H9 (cell line): ENCODE results near the gene IRX4. TPM values are rescaled to one million over a fixed set of nuclear protein-coding genes. Genes with fewer than 3 reads are reported as not detected.

ENCODE experiments used
- DNase-seq: peaks from one replicate; pipeline ENCODE4 v3.0.0-alpha.2; 2017
- H2AFZ ChIP-seq: one replicate; pipeline ENCODE4 v1.6.1; 2013; ENCODE audit warnings: mild to moderate bottlenecking, low read length, control low read depth, moderate library complexity
- H2AK5ac ChIP-seq: 2 replicates; pipeline ENCODE4 v1.6.1; 2013; ENCODE audit warnings: low read length, control low read depth, mixed read lengths; ENCODE audit not compliant: insufficient read length
- H2BK120ac ChIP-seq: one replicate; pipeline ENCODE4 v1.6.1; 2013; ENCODE audit warnings: low read depth, mild to moderate bottlenecking, low read length, control low read depth, inconsistent platforms; ENCODE audit not compliant: poor library complexity, severe bottlenecking
- H2BK12ac ChIP-seq: 2 replicates; pipeline ENCODE4 v1.6.1; 2013; ENCODE audit warnings: low read length, control low read depth, mixed read lengths, low read depth; ENCODE audit not compliant: insufficient read length
- H2BK15ac ChIP-seq: 2 replicates; pipeline ENCODE4 v1.6.1; 2013; ENCODE audit warnings: low read depth, low read length, control low read depth
- H2BK20ac ChIP-seq: one replicate; pipeline ENCODE4 v1.6.1; 2013; ENCODE audit warnings: low read depth, mild to moderate bottlenecking, low read length, control low read depth, inconsistent platforms; ENCODE audit not compliant: poor library complexity, severe bottlenecking
- H2BK5ac ChIP-seq: 2 replicates; pipeline ENCODE4 v1.6.1; 2013; ENCODE audit warnings: low read length, control low read depth, mixed read lengths; ENCODE audit not compliant: insufficient read length
- H3K14ac ChIP-seq: 2 replicates; pipeline ENCODE4 v1.6.1; 2013; ENCODE audit warnings: low read length, control low read depth; ENCODE audit not compliant: insufficient read depth
- H3K18ac ChIP-seq: 2 replicates; pipeline ENCODE4 v1.6.1; 2013; ENCODE audit warnings: low read depth, mild to moderate bottlenecking, mixed read lengths, low read length, control low read depth; ENCODE audit not compliant: insufficient read length
- H3K23ac ChIP-seq: 2 replicates; pipeline ENCODE4 v1.6.1; 2013; ENCODE audit warnings: low read length, control low read depth, mixed read lengths, low read depth; ENCODE audit not compliant: insufficient read length
- H3K23me2 ChIP-seq: 2 replicates; pipeline ENCODE4 v1.6.1; 2013; ENCODE audit warnings: low read depth, mild to moderate bottlenecking, mixed read lengths, low read length, control low read depth; ENCODE audit not compliant: insufficient read length, poor library complexity, severe bottlenecking
- H3K27ac ChIP-seq: 2 replicates; pipeline ENCODE4 v1.5.1; 2013; ENCODE audit warnings: low read length, control low read depth, mixed read lengths, low read depth; ENCODE audit not compliant: insufficient read length
- H3K27me3 ChIP-seq: 2 replicates; pipeline ENCODE4 v1.6.1; 2013; ENCODE audit warnings: low read length, control low read depth, inconsistent platforms; ENCODE audit not compliant: insufficient read depth
- H3K4ac ChIP-seq: 2 replicates; pipeline ENCODE4 v1.6.1; 2013; ENCODE audit warnings: low read depth, mild to moderate bottlenecking, control low read depth, inconsistent platforms, low read length, moderate library complexity
- H3K4me1 ChIP-seq: 2 replicates; pipeline ENCODE4 v1.6.1; 2013; ENCODE audit warnings: low read length, control low read depth, inconsistent platforms; ENCODE audit not compliant: insufficient read depth
- H3K4me2 ChIP-seq: 2 replicates; pipeline ENCODE4 v1.6.1; 2013; ENCODE audit warnings: low read length, control low read depth, mixed read lengths; ENCODE audit not compliant: insufficient read length, insufficient read depth
- H3K56ac ChIP-seq: 2 replicates; pipeline ENCODE4 v1.6.1; 2013; ENCODE audit warnings: low read depth, mild to moderate bottlenecking, mixed read lengths, low read length, control low read depth; ENCODE audit not compliant: insufficient read length
- H3K79me1 ChIP-seq: 2 replicates; pipeline ENCODE4 v1.6.1; 2013; ENCODE audit warnings: low read depth, mild to moderate bottlenecking, moderate library complexity, low read length, control low read depth, inconsistent platforms; ENCODE audit not compliant: insufficient read depth, poor library complexity, severe bottlenecking
- H3K79me2 ChIP-seq: 2 replicates; pipeline ENCODE4 v1.6.1; 2013; ENCODE audit warnings: low read length, control low read depth, inconsistent platforms; ENCODE audit not compliant: insufficient read depth
- H3K9ac ChIP-seq: 2 replicates; pipeline ENCODE4 v1.6.1; 2013; ENCODE audit warnings: low read length, control low read depth, mixed read lengths; ENCODE audit not compliant: insufficient read length; ENCODE audit errors: extremely low read depth
- H3K9me3 ChIP-seq: one replicate; pipeline ENCODE4 v1.6.1; 2013; ENCODE audit warnings: low read depth, low read length, inconsistent platforms; ENCODE audit not compliant: control insufficient read depth
- H3T11ph ChIP-seq: one replicate; pipeline ENCODE4 v1.6.1; 2013; ENCODE audit warnings: mild to moderate bottlenecking, low read length, control low read depth, inconsistent platforms
- H4K20me1 ChIP-seq: one replicate; pipeline ENCODE4 v1.6.1; 2013; ENCODE audit not compliant: control insufficient read depth, insufficient read length, insufficient read depth
- H4K5ac ChIP-seq: 2 replicates; pipeline ENCODE4 v1.6.1; 2013; ENCODE audit warnings: low read depth, mild to moderate bottlenecking, mixed read lengths, low read length, control low read depth; ENCODE audit not compliant: insufficient read length
- H4K8ac ChIP-seq: replicated peaks from 2 replicates; pipeline ENCODE4 v1.6.1; 2013; ENCODE audit warnings: low read length, control low read depth, mixed read lengths, low read depth; ENCODE audit not compliant: insufficient read length
- H4K91ac ChIP-seq: 2 replicates; pipeline ENCODE4 v1.6.1; 2013; ENCODE audit warnings: low read depth, mild to moderate bottlenecking, moderate library complexity, mixed read lengths, low read length, control low read depth; ENCODE audit not compliant: insufficient read length
- H3K27ac Mint-ChIP-seq, 3 experiments: 2 replicates in 2 of 3; 3 replicates in 1 of 3; pipeline ENCODE4 v1.8.0; 2020 to 2021; ENCODE audit warnings: mixed read lengths in 3 of 3, mild to moderate bottlenecking in 1 of 3, moderate library complexity in 1 of 3
- H3K27me3 Mint-ChIP-seq: 2 replicates; pipeline ENCODE4 v1.8.0; 2021; ENCODE audit warnings: low read depth, mild to moderate bottlenecking, moderate library complexity, mixed read lengths
- H3K36me3 Mint-ChIP-seq, 3 experiments: 2 replicates in 2 of 3; 3 replicates in 1 of 3; pipeline ENCODE4 v1.8.0; 2020 to 2021; ENCODE audit warnings: low read depth in 3 of 3, mixed read lengths in 3 of 3; ENCODE audit not compliant: insufficient read depth in 1 of 3
- H3K4me1 Mint-ChIP-seq, 2 experiments: 2 replicates each; pipeline ENCODE4 v1.8.0; 2020; ENCODE audit warnings: mixed read lengths in 2 of 2
- H3K4me3 Mint-ChIP-seq, 2 experiments: 2 replicates in 1 of 2; 3 replicates in 1 of 2; pipeline ENCODE4 v1.8.0; 2020 to 2021; ENCODE audit warnings: mild to moderate bottlenecking in 2 of 2, mixed read lengths in 2 of 2, moderate library complexity in 1 of 2
- H3K9me3 Mint-ChIP-seq, 2 experiments: 2 replicates in 1 of 2; 3 replicates in 1 of 2; pipeline ENCODE4 v1.8.0; 2020; ENCODE audit warnings: mild to moderate bottlenecking in 2 of 2, mixed read lengths in 2 of 2, moderate library complexity in 1 of 2
- WGBS: extraction: QIAGEN DNeasy Blood & Tissue Kit; methylation state at CpG from one replicate; pipeline ENCODE4 v1.1.7; 2013; ENCODE audit warnings: missing lambda C conversion rate, low lambda C conversion rate, mixed read lengths; ENCODE audit not compliant: insufficient read length; ENCODE audit errors: extremely low coverage; 5-methylcytosine and 5-hydroxymethylcytosine counted together
- total RNA-seq: library from RNA; stranded (reverse); gene quantifications from 2 replicates; pipeline ENCODE4 v1.2.1, GENCODE V29; 2021
- TF ChIP-seq, protein P1 (sequence below): fragments of 200-600 bp; sonication (generic); conservative IDR thresholded peaks from 3 replicates; pipeline ENCODE4 v1.8.0; 2021; ENCODE audit warnings: antibody characterized with exemption, mild to moderate bottlenecking

The IRX4 gene
- total RNA-seq, 1 experiment from 2014 or later: 3.2 TPM

DNA sequence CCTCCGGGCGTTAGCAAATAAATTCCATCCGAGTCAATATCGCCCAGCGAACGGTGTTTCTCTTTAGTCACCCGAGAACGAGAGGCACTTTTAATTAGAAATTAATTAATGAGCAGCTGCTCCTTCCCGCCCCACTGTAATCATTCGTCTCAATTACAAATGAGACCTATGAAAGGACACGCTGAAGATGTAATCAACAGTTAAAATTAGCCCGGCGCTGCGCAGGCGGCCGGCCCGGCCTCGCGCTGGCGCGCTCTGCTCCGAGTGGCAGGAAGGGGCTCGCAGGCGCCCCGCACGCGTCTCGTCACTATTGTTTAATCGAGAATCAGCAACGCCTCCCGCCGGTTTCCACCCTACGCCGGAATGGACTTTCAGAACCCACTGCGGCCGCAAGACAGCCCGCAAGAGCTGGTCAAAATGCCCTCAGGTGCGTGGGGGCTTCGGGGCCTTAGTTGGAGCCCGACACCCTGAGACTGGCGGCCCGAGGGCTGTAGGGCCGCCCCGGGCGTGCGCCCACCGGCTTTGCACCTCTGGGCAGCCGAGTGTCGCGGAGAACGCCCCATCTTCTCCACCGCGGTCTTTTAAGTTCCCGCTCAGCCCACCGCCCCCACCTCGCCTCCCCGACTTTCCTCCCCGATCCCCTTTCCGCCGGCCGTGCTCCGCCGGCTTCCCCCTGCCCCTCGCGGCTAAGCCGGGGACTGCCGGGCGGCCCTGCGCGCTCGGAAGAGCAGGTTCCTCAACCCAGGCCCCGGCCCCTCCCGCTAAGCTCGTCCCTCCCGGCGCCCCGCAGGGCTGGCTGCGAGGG, 597 bp upstream of the IRX4 start:
- Histone ChIP-seq H2BK15ac (no peak overlapping the region), H3K23me2 (peaks cover 21% of the 10 kb centered on the region), H4K20me1 (no peaks in the 10 kb centered on the region), H2AK5ac (no peak overlapping the region), H2BK5ac (no peak overlapping the region), H3K56ac (no peak overlapping the region), H2BK120ac (no peak overlapping the region), H3K14ac (0 out of 2 replicates have a peak overlapping the region, but pooled peaks have one; percentile 29), H3K23ac (no peak overlapping the region), H4K8ac (no peak overlapping the region), H3K4me2 (peak overlapping the region; percentile 68), H3K9me3 (no peaks in the 10 kb centered on the region), H4K91ac (no peak overlapping the region), H3K79me2 (no peaks in the 10 kb centered on the region), H4K5ac (no peak overlapping the region), H3K9ac (no peak overlapping the region), H3T11ph (no peak overlapping the region), H3K4me1 (no peaks in the 10 kb centered on the region), H3K27me3 (peaks cover 73% of the 10 kb centered on the region), H3K79me1 (no peaks in the 10 kb centered on the region), H2BK12ac (no peak overlapping the region), H2AFZ (no peak overlapping the region), H3K4ac (no peak overlapping the region), H3K27ac (no peak overlapping the region), H3K18ac (no peak overlapping the region), H2BK20ac (no peak overlapping the region)
- Mint-ChIP-seq H3K4me1 (peaks cover 15 to 27% of the 10 kb centered on the region in 2 experiments), H3K9me3 (peaks cover 4% of the 10 kb centered on the region in 2 experiments; a peak in 4 of 5 replicates), H3K27me3 (peaks cover 94% of the 10 kb centered on the region), H3K4me3 (peak overlapping the region; percentile 36 to 80), H3K27ac (no peak overlapping the region), H3K36me3 (peaks cover 0 to 12% (median 0%) of the 10 kb centered on the region in 3 experiments; a peak in 3 of 7 replicates)
- peak; percentile 63 for DNase-seq
- WGBS: no CpG with 5 or more reads among the region's 78 CpGs
- TF ChIP-seq, protein P1, sequence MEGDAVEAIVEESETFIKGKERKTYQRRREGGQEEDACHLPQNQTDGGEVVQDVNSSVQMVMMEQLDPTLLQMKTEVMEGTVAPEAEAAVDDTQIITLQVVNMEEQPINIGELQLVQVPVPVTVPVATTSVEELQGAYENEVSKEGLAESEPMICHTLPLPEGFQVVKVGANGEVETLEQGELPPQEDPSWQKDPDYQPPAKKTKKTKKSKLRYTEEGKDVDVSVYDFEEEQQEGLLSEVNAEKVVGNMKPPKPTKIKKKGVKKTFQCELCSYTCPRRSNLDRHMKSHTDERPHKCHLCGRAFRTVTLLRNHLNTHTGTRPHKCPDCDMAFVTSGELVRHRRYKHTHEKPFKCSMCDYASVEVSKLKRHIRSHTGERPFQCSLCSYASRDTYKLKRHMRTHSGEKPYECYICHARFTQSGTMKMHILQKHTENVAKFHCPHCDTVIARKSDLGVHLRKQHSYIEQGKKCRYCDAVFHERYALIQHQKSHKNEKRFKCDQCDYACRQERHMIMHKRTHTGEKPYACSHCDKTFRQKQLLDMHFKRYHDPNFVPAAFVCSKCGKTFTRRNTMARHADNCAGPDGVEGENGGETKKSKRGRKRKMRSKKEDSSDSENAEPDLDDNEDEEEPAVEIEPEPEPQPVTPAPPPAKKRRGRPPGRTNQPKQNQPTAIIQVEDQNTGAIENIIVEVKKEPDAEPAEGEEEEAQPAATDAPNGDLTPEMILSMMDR: peak; percentile 60
